ENCODE results near the gene DIAPH2. TPM values are rescaled to one million over a fixed set of nuclear protein-coding genes. Genes with fewer than 3 reads are reported as not detected.
A peak's percentile ranks its signal among the peaks of the same experiment; 100 is the strongest.
"Not testable (repeated sequence)": the region's sequence is repeated elsewhere in the genome, so short reads cannot be mapped to it uniquely, and the experiment has no call there.

Gene DIAPH2
- total and polyA plus RNA-seq, 2 experiments from 2014 or later, result 16.2 to 56.6 TPM

GRCh38 chrX:96841866-96842265 is 157.2 kb downstream of the DIAPH2 start:
- not testable (repeated sequence) for H3K9me2 ChIP-seq (ENCODE audit: insufficient read depth); H3K27me3 ChIP-seq (ENCODE audit: insufficient read depth); H3K4me3 ChIP-seq; H2AFZ ChIP-seq; H3K36me3 ChIP-seq (ENCODE audit: insufficient read depth); H3K4me3 Mint-ChIP-seq; H3F3A ChIP-seq (replicated peaks; ENCODE audit: low read depth); ATAC-seq; H4K20me1 ChIP-seq (replicated peaks; ENCODE audit: insufficient read depth); H3K27me3 Mint-ChIP-seq (ENCODE audit: insufficient read depth, low read depth, poor library complexity); H3K79me2 ChIP-seq (replicated peaks; ENCODE audit: insufficient read depth); H3K36me3 Mint-ChIP-seq (ENCODE audit: low read depth); H3K9me3 Mint-ChIP-seq
- peaks cover 34% of the 10 kb centered on the region for H3K4me1 ChIP-seq (ENCODE audit: insufficient read depth)
- H3K4me2 ChIP-seq, result peak overlapping the region; percentile 38; the same call in 1 of the 2 replicates
- H3K27ac ChIP-seq (ENCODE audit: low read depth), result peak overlapping the region; percentile 91
- peak; percentile 25 for DNase-seq (ENCODE audit: low spot score)
- H3K4me1 Mint-ChIP-seq, result peaks cover 35% of the 10 kb centered on the region
- peak overlapping the region; percentile 62 for H3K27ac Mint-ChIP-seq

DNA sequence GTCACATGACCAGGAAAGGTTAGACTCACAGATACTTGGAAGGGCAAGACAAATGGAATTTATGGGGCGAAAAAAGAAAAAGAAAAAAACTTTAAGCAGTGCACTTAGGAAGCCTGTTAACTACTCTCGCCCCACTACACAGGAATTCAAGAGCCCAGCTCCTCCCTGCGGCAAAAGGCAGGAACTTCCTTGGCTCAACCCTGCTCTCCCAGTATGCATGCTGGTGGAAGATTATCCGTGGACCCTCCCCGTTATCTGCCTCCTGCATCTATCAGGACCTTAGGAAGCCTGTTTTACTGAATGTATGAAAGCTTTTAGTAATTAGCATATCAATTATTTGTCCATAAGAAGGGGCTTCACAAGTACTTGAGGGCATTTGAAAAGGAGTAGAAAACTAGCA is 158.9 kb downstream of the DIAPH2 start:
- H2AFZ ChIP-seq, result no peak overlapping the region
- no peaks in the 10 kb centered on the region for H3K36me3 ChIP-seq (ENCODE audit: insufficient read depth)
- peak; percentile 87 for ATAC-seq
- peak overlapping the region; percentile 55; the same call in 1 of the 2 replicates for H3K4me2 ChIP-seq
- no peaks in the 10 kb centered on the region for H3K9me3 Mint-ChIP-seq
- H3K4me1 ChIP-seq (ENCODE audit: insufficient read depth), result peaks cover 29% of the 10 kb centered on the region
- no peak overlapping the region for H3K27ac ChIP-seq (ENCODE audit: low read depth)
- TF ChIP-seq ZNF114 (CRISPR knock-in tag; IDR thresholded peaks at IDR 0.05) (no peak), POLR2AphosphoS5 (IDR thresholded peaks at IDR 0.05; ENCODE audit: low read depth) (no peak), CTCF (conservative IDR thresholded peaks at IDR 0.05; ENCODE audit: low read depth in 2 of 2) (peak; percentile 42 to 60)
- no peaks in the 10 kb centered on the region for H4K20me1 ChIP-seq (replicated peaks; ENCODE audit: insufficient read depth)
- H3K27me3 ChIP-seq (ENCODE audit: insufficient read depth), result no peaks in the 10 kb centered on the region
- no peaks in the 10 kb centered on the region for H3K79me2 ChIP-seq (replicated peaks; ENCODE audit: insufficient read depth)
- no peak overlapping the region; the same call in 1 of the 2 replicates for H3K27ac Mint-ChIP-seq
- peaks cover 36% of the 10 kb centered on the region for H3K4me1 Mint-ChIP-seq
- no peak overlapping the region for H3K4me3 Mint-ChIP-seq
- no peaks in the 10 kb centered on the region for H3K9me2 ChIP-seq (ENCODE audit: insufficient read depth)
- peak; percentile 67 for DNase-seq (ENCODE audit: low spot score)
- no peak overlapping the region for H3K4me3 ChIP-seq
- H3F3A ChIP-seq (replicated peaks; ENCODE audit: low read depth), result no peaks in the 10 kb centered on the region
- H3K36me3 Mint-ChIP-seq (ENCODE audit: low read depth), result no peaks in the 10 kb centered on the region
- no peaks in the 10 kb centered on the region for H3K27me3 Mint-ChIP-seq (ENCODE audit: insufficient read depth, low read depth, poor library complexity)

DNA sequence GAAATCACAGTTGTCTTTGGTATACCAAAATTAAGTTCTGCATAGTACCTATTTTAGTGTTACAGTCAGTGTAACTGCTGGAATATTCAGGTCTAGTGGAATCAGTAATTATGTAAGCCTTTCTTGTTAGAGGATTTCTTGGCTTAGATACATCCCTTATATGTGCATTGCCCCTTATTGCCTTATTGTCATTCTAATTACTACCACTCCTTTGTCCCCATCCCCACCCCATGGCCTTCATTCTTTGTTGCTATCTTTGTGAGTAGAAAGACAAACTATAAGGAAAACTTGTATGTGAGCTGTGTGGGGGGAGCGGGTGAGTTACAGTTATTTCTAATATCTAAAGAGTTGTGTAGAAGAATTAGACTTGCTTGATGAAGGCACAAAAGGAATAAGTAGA is 162.2 kb downstream of the DIAPH2 start:
- H3K4me2 ChIP-seq, result no peak overlapping the region
- H3K4me1 Mint-ChIP-seq, result peaks cover 26% of the 10 kb centered on the region
- H2AFZ ChIP-seq, result no peak overlapping the region
- no peaks in the 10 kb centered on the region for H3K9me2 ChIP-seq (ENCODE audit: insufficient read depth)
- H3F3A ChIP-seq (replicated peaks; ENCODE audit: low read depth), result no peaks in the 10 kb centered on the region
- no peaks in the 10 kb centered on the region for H4K20me1 ChIP-seq (replicated peaks; ENCODE audit: insufficient read depth)
- ATAC-seq (peak; percentile 68), DNase-seq (ENCODE audit: low spot score) (peak; percentile 27)
- no peak overlapping the region for H3K27ac Mint-ChIP-seq
- H3K4me3 Mint-ChIP-seq, result no peak overlapping the region
- no peak overlapping the region for H3K27ac ChIP-seq (ENCODE audit: low read depth)
- H3K79me2 ChIP-seq (replicated peaks; ENCODE audit: insufficient read depth), result no peaks in the 10 kb centered on the region
- no peaks in the 10 kb centered on the region for H3K9me3 Mint-ChIP-seq
- no peak overlapping the region for H3K4me3 ChIP-seq
- H3K4me1 ChIP-seq (ENCODE audit: insufficient read depth), result peaks cover 24% of the 10 kb centered on the region
- no peaks in the 10 kb centered on the region for H3K27me3 ChIP-seq (ENCODE audit: insufficient read depth)
- no peaks in the 10 kb centered on the region for H3K36me3 ChIP-seq (ENCODE audit: insufficient read depth)
- no peaks in the 10 kb centered on the region for H3K27me3 Mint-ChIP-seq (ENCODE audit: insufficient read depth, low read depth, poor library complexity)
- no peaks in the 10 kb centered on the region for H3K36me3 Mint-ChIP-seq (ENCODE audit: low read depth)
- TF ChIP-seq ZNF114 (CRISPR knock-in tag; IDR thresholded peaks at IDR 0.05) (no peak), ETS1 (IDR thresholded peaks at IDR 0.05) (no peak), EZH2 (IDR thresholded peaks at IDR 0.05; ENCODE audit: low read depth, unreplicated experiment) (no peak), JUNB (IDR thresholded peaks at IDR 0.05; ENCODE audit: unreplicated experiment) (no peak), CREB1 (CRISPR knock-in tag; IDR thresholded peaks at IDR 0.05; ENCODE audit: low read depth) (no peak)
- TF ChIP-seq, protein P1, sequence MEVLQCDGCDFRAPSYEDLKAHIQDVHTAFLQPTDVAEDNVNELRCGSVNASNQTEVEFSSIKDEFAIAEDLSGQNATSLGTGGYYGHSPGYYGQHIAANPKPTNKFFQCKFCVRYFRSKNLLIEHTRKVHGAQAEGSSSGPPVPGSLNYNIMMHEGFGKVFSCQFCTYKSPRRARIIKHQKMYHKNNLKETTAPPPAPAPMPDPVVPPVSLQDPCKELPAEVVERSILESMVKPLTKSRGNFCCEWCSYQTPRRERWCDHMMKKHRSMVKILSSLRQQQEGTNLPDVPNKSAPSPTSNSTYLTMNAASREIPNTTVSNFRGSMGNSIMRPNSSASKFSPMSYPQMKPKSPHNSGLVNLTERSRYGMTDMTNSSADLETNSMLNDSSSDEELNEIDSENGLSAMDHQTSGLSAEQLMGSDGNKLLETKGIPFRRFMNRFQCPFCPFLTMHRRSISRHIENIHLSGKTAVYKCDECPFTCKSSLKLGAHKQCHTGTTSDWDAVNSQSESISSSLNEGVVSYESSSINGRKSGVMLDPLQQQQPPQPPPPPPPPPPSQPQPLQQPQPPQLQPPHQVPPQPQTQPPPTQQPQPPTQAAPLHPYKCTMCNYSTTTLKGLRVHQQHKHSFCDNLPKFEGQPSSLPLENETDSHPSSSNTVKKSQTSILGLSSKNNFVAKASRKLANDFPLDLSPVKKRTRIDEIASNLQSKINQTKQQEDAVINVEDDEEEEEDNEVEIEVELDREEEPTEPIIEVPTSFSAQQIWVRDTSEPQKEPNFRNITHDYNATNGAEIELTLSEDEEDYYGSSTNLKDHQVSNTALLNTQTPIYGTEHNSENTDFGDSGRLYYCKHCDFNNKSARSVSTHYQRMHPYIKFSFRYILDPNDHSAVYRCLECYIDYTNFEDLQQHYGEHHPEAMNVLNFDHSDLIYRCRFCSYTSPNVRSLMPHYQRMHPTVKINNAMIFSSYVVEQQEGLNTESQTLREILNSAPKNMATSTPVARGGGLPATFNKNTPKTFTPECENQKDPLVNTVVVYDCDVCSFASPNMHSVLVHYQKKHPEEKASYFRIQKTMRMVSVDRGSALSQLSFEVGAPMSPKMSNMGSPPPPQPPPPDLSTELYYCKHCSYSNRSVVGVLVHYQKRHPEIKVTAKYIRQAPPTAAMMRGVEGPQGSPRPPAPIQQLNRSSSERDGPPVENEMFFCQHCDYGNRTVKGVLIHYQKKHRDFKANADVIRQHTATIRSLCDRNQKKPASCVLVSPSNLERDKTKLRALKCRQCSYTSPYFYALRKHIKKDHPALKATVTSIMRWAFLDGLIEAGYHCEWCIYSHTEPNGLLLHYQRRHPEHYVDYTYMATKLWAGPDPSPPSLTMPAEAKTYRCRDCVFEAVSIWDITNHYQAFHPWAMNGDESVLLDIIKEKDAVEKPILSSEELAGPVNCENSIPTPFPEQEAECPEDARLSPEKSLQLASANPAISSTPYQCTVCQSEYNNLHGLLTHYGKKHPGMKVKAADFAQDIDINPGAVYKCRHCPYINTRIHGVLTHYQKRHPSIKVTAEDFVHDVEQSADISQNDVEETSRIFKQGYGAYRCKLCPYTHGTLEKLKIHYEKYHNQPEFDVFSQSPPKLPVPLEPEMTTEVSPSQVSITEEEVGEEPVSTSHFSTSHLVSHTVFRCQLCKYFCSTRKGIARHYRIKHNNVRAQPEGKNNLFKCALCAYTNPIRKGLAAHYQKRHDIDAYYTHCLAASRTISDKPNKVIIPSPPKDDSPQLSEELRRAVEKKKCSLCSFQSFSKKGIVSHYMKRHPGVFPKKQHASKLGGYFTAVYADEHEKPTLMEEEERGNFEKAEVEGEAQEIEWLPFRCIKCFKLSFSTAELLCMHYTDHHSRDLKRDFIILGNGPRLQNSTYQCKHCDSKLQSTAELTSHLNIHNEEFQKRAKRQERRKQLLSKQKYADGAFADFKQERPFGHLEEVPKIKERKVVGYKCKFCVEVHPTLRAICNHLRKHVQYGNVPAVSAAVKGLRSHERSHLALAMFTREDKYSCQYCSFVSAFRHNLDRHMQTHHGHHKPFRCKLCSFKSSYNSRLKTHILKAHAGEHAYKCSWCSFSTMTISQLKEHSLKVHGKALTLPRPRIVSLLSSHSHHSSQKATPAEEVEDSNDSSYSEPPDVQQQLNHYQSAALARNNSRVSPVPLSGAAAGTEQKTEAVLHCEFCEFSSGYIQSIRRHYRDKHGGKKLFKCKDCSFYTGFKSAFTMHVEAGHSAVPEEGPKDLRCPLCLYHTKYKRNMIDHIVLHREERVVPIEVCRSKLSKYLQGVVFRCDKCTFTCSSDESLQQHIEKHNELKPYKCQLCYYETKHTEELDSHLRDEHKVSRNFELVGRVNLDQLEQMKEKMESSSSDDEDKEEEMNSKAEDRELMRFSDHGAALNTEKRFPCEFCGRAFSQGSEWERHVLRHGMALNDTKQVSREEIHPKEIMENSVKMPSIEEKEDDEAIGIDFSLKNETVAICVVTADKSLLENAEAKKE (CRISPR knock-in tag; IDR thresholded peaks at IDR 0.05), result no peak

Measured in GM23338 (cell line).